H1 (cell line): ENCODE results near the gene FCAMR.

Experiments used
- ATF3 ChIP-seq: IDR thresholded peaks from 2 replicates; pipeline ENCODE4 v1.6.1; 2011; ENCODE audit warnings: low read depth, mild to moderate bottlenecking, low read length; ENCODE audit not compliant: insufficient read depth
- CEBPB ChIP-seq: IDR thresholded peaks from 2 replicates; pipeline ENCODE4 v1.6.1; 2012; ENCODE audit warnings: low read depth, low read length
- CHD2 ChIP-seq: IDR thresholded peaks from 2 replicates; pipeline ENCODE4 v1.6.1; 2012; ENCODE audit warnings: low read length, improper control_type of control experiment
- CTCF ChIP-seq, 3 experiments: IDR thresholded peaks; 1 replicate in 2 of 3; 2 replicates in 1 of 3; pipeline versions ENCODE4 v1.5.1 to v1.6.1; 2011; ENCODE audit warnings: low read length in 3 of 3, mild to moderate bottlenecking in 3 of 3, inconsistent platforms in 2 of 3, low read depth in 1 of 3, moderate library complexity in 1 of 3; ENCODE audit not compliant: insufficient read depth in 1 of 3; ENCODE audit errors: control extremely low read depth in 1 of 3
- E2F6 ChIP-seq: IDR thresholded peaks from 2 replicates; pipeline ENCODE4 v1.6.1; 2012; ENCODE audit warnings: inconsistent platforms
- EP300 ChIP-seq, 2 experiments: IDR thresholded peaks; 1 replicate in 1 of 2; 2 replicates in 1 of 2; pipeline ENCODE4 v1.6.1; 2011 to 2012; ENCODE audit warnings: low read depth in 2 of 2, low read length in 2 of 2, mild to moderate bottlenecking in 2 of 2, borderline replicate concordance in 1 of 2, inconsistent platforms in 1 of 2, moderate library complexity in 1 of 2
- KDM1A ChIP-seq: fragments of 200-600, 300-600 bp; sonication (generic); IDR thresholded peaks from 2 replicates; pipeline ENCODE4 v1.7.1; 2016; ENCODE audit warnings: mild to moderate bottlenecking, low read length, borderline replicate concordance
- POLR2A ChIP-seq, 2 experiments: IDR thresholded peaks; 1 replicate in 1 of 2; 2 replicates in 1 of 2; pipeline ENCODE4 v1.6.1; 2011; ENCODE audit warnings: low read depth in 2 of 2, low read length in 2 of 2, mild to moderate bottlenecking in 2 of 2; ENCODE audit errors: control extremely low read depth in 1 of 2
- POLR2AphosphoS5 ChIP-seq: IDR thresholded peaks from 2 replicates; pipeline ENCODE4 v1.6.1; 2011; ENCODE audit warnings: low read depth, low read length
- SIN3A ChIP-seq, 2 experiments: IDR thresholded peaks in 1 of 2; conservative IDR thresholded peaks in 1 of 2; 2 replicates each; pipeline ENCODE4 v1.6.1; 2011 to 2012; ENCODE audit warnings: low read length in 2 of 2, improper control_type of control experiment in 1 of 2, low read depth in 1 of 2, mild to moderate bottlenecking in 1 of 2

GRCh38 chr1:206921772-206922265 is 48.4 kb downstream of the FCAMR start, which contains the start of gene FCMR:
- TF ChIP-seq CEBPB (no peak), POLR2A (IDR thresholded peaks at IDR 0.05; ENCODE audit: control extremely low read depth in 1 of 2, low read depth in 2 of 2, low read length in 2 of 2) (no peak), ATF3 (no peak), CTCF (IDR thresholded peaks at IDR 0.05; ENCODE audit: control extremely low read depth in 1 of 3, insufficient read depth in 1 of 3, low read depth in 1 of 3, low read length in 3 of 3) (no peak), EP300 (IDR thresholded peaks at IDR 0.05; ENCODE audit: borderline replicate concordance in 1 of 2, low read depth in 2 of 2, low read length in 2 of 2) (no peak), CHD2 (no peak), SIN3A (conservative IDR thresholded peaks at IDR 0.05 in 1 of 2, IDR thresholded peaks at IDR 0.05 in 1 of 2; ENCODE audit: low read depth in 1 of 2, low read length in 2 of 2) (no peak), E2F6 (no peak), POLR2AphosphoS5 (no peak), KDM1A (no peak)
